Esophagus squamous epithelium (tissue), 4 donors: ENCODE results near the gene UNC5CL.

Source experiments
- POLR2A ChIP-seq, 4 donors: fragments of 450-650 bp; IDR thresholded peaks; one replicate each; pipeline ENCODE4 v1.6.1; 2017; ENCODE audit warnings: antibody characterized with exemption in 4 of 4, mild to moderate bottlenecking in 4 of 4, moderate library complexity in 3 of 4
- TF ChIP-seq, protein P1 (sequence below), 6 experiments: fragments of 450-650 bp in 4 of 6; fragments of 200-600 bp in 2 of 6; sonication (generic) in 2 of 6; IDR thresholded peaks; one replicate each; pipeline ENCODE4 v1.5.1; 2016 to 2019; ENCODE audit warnings: antibody characterized with exemption in 6 of 6, mild to moderate bottlenecking in 4 of 6, moderate library complexity in 4 of 6

DNA sequence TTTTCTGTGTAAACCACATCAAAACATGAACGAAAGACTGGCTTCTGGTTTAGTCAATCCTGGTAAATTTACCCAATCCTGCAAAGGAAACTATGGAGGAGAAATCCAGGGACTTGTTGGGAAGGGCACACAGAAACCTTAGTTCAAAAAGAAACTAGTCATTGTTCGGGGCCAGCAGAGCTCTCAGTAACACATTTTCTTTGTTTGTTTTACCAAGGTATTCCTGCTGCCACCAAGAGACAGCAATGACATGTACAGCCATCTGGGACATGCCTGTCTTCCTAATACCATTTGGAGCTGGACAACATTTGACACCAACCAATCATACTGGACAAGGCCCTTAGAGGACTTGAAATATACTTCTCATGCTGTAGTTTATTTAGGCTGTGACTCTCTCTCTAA lies 24.9 kb upstream of the UNC5CL start:
- TF ChIP-seq, protein P1, sequence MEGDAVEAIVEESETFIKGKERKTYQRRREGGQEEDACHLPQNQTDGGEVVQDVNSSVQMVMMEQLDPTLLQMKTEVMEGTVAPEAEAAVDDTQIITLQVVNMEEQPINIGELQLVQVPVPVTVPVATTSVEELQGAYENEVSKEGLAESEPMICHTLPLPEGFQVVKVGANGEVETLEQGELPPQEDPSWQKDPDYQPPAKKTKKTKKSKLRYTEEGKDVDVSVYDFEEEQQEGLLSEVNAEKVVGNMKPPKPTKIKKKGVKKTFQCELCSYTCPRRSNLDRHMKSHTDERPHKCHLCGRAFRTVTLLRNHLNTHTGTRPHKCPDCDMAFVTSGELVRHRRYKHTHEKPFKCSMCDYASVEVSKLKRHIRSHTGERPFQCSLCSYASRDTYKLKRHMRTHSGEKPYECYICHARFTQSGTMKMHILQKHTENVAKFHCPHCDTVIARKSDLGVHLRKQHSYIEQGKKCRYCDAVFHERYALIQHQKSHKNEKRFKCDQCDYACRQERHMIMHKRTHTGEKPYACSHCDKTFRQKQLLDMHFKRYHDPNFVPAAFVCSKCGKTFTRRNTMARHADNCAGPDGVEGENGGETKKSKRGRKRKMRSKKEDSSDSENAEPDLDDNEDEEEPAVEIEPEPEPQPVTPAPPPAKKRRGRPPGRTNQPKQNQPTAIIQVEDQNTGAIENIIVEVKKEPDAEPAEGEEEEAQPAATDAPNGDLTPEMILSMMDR (IDR thresholded peaks at IDR 0.05) = no peak
- no peak for TF ChIP-seq POLR2A (IDR thresholded peaks at IDR 0.05)
